SK-N-SH (cell line): ENCODE data around the gene GLRA3. TPM values are rescaled to one million over a fixed set of nuclear protein-coding genes. Genes with fewer than 3 reads are reported as not detected.

Experiments
- CTCF ChIA-PET: fragments of 300-600, 350-600 bp; formaldehyde crosslinking; extraction: SDS; loops from one replicate; lab custom pipeline; 2021; lab: Yijun Ruan, JAX
- POLR2A ChIA-PET: fragments of 350-600 bp; sonication (Branson Sonifier 250); formaldehyde crosslinking; extraction: SDS; loops from one replicate; lab custom pipeline; 2020; ENCODE audit warnings: antibody characterized with exemption, inconsistent platforms; lab: Yijun Ruan, JAX
- DNase-seq: peaks from one replicate; pipeline ENCODE4 v3.0.0; 2012
- H2AFZ ChIP-seq: fragments of 200-600 bp; sonication (generic); 2 replicates; pipeline ENCODE4 v1.8.1; 2016; ENCODE audit warnings: antibody characterized with exemption, mild to moderate bottlenecking, low read depth
- H3F3A ChIP-seq: fragments of 200-600 bp; sonication (generic); replicated peaks from 2 replicates; pipeline ENCODE3; 2016; ENCODE audit warnings: antibody characterized with exemption, mild to moderate bottlenecking; ENCODE audit not compliant: insufficient read depth
- H3K27ac ChIP-seq, 2 experiments: fragments of 200-500 bp in 1 of 2; fragments of 200-600 bp in 1 of 2; sonication (Bioruptor generic) in 1 of 2; sonication (generic), shearing (Covaris generic) in 1 of 2; 2 replicates each; pipeline versions ENCODE4 v1.5.1 to v1.6.1; 2014 to 2016; ENCODE audit warnings: low read depth in 2 of 2, inconsistent platforms in 1 of 2, low read length in 1 of 2, mild to moderate bottlenecking in 1 of 2, mixed read lengths in 1 of 2
- H3K27me3 ChIP-seq: fragments of 200-600 bp; sonication (generic), shearing (Covaris generic); 2 replicates; pipeline ENCODE4 v1.6.1; 2016; ENCODE audit warnings: mixed run types; ENCODE audit not compliant: insufficient read depth
- H3K36me3 ChIP-seq, 2 experiments: fragments of 200-500 bp in 1 of 2; fragments of 200-600 bp in 1 of 2; sonication (Bioruptor generic) in 1 of 2; sonication (generic) in 1 of 2; replicated peaks in 1 of 2; 2 replicates each; pipeline versions ENCODE3 to v1.5.1; 2014 to 2016; ENCODE audit warnings: low read length in 1 of 2, mild to moderate bottlenecking in 1 of 2; ENCODE audit not compliant: insufficient read depth in 2 of 2, control insufficient read depth in 1 of 2
- H3K4me1 ChIP-seq, 2 experiments: fragments of 200-500 bp in 1 of 2; fragments of 200-600 bp in 1 of 2; sonication (Bioruptor generic) in 1 of 2; sonication (generic), shearing (Covaris generic) in 1 of 2; 2 replicates each; pipeline versions ENCODE4 v1.5.1 to v1.6.1; 2014 to 2016; ENCODE audit warnings: low read depth in 1 of 2, low read length in 1 of 2, mixed run types in 1 of 2; ENCODE audit not compliant: insufficient read depth in 2 of 2, control insufficient read depth in 1 of 2
- H3K4me2 ChIP-seq: fragments of 200-600 bp; sonication (generic), shearing (Covaris generic); 2 replicates; pipeline ENCODE4 v1.6.1; 2017; ENCODE audit warnings: mixed run types
- H3K4me3 ChIP-seq, 2 experiments: fragments of 200-500 bp in 1 of 2; fragments of 200-600 bp in 1 of 2; sonication (Bioruptor generic) in 1 of 2; sonication (generic), shearing (Covaris generic) in 1 of 2; 2 replicates each; pipeline versions ENCODE4 v1.5.1 to v1.8.1; 2014 to 2016; ENCODE audit warnings: low read depth in 2 of 2, inconsistent platforms in 1 of 2, low read length in 1 of 2, mild to moderate bottlenecking in 1 of 2, mixed read lengths in 1 of 2, moderate library complexity in 1 of 2
- H3K79me2 ChIP-seq: fragments of 200-600 bp; sonication (generic); 2 replicates; pipeline ENCODE4 v1.8.1; 2017; ENCODE audit warnings: mild to moderate bottlenecking; ENCODE audit not compliant: insufficient read depth
- H3K9ac ChIP-seq: fragments of 200-600 bp; sonication (generic); 2 replicates; pipeline ENCODE4 v1.6.1; 2017; ENCODE audit warnings: mixed run types
- H3K9me2 ChIP-seq: fragments of 200-600 bp; sonication (generic); 2 replicates; pipeline ENCODE4 v1.6.1; 2017; ENCODE audit warnings: mixed run types
- H3K9me3 ChIP-seq: fragments of 200-600 bp; sonication (generic); 2 replicates; pipeline ENCODE4 v1.6.1; 2017; ENCODE audit warnings: mixed run types, mild to moderate bottlenecking, moderate library complexity
- H4K20me1 ChIP-seq: fragments of 200-600 bp; sonication (generic); 2 replicates; pipeline ENCODE4 v1.6.1; 2017; ENCODE audit warnings: mild to moderate bottlenecking, mixed run types; ENCODE audit not compliant: insufficient read depth
- CHD2 ChIP-seq: fragments of 150-350 bp; IDR thresholded peaks from 2 replicates; pipeline ENCODE4 v1.6.1; 2018; ENCODE audit warnings: low read length; ENCODE audit not compliant: partially characterized antibody
- EP300 ChIP-seq, 2 experiments: IDR thresholded peaks; 2 replicates each; pipeline versions ENCODE4 v1.4.0 to v1.6.1; 2012; ENCODE audit warnings: borderline replicate concordance in 1 of 2, low read depth in 1 of 2, low read length in 1 of 2
- FOSL2 ChIP-seq: IDR thresholded peaks from 2 replicates; pipeline ENCODE4 v1.4.0; 2012; ENCODE audit warnings: low read depth, mild to moderate bottlenecking, moderate library complexity, borderline replicate concordance
- GATA2 ChIP-seq: sonication (generic); formaldehyde crosslinking; IDR thresholded peaks from 2 replicates; pipeline ENCODE4 v1.5.0; 2020; ENCODE audit warnings: mild to moderate bottlenecking, missing genetic modification reagents
- MAX ChIP-seq: IDR thresholded peaks from 2 replicates; pipeline ENCODE4 v1.4.0; 2012; ENCODE audit warnings: low read depth
- REST ChIP-seq: IDR thresholded peaks from 2 replicates; pipeline ENCODE4 v1.6.1; 2012; ENCODE audit warnings: mild to moderate bottlenecking, low read depth, low read length, moderate library complexity
- TCF12 ChIP-seq: IDR thresholded peaks from 2 replicates; pipeline ENCODE4 v1.4.0; 2012
- TEAD4 ChIP-seq: IDR thresholded peaks from 2 replicates; pipeline ENCODE4 v1.4.0; 2012; ENCODE audit warnings: mild to moderate bottlenecking, borderline replicate concordance; ENCODE audit not compliant: insufficient read depth
- USF1 ChIP-seq: IDR thresholded peaks from 2 replicates; pipeline ENCODE4 v1.4.0; 2012; ENCODE audit warnings: low read depth, borderline replicate concordance
- YY1 ChIP-seq: IDR thresholded peaks from 2 replicates; pipeline ENCODE4 v1.4.0; 2012; ENCODE audit warnings: low read depth, mild to moderate bottlenecking
- ZBTB33 ChIP-seq: IDR thresholded peaks from 2 replicates; pipeline ENCODE4 v1.4.0; 2012; ENCODE audit warnings: low read depth, borderline replicate concordance
- WGBS: methylation state at CpG from one replicate; pipeline ENCODE4 v1.1.6; 2017; ENCODE audit warnings: low lambda C conversion rate; 5-methylcytosine and 5-hydroxymethylcytosine counted together
- polyA plus RNA-seq, 3 experiments: library from polyadenylated mRNA; depleted of rRNA; stranded (reverse); fragments of >200 nt; gene quantifications; 2 replicates each; pipeline ENCODE4 v1.2.3, GENCODE V29; 2012
- TF ChIP-seq, protein P1 (sequence below): fragments of 150-350 bp; IDR thresholded peaks from 2 replicates; pipeline ENCODE4 v1.6.1; 2016; ENCODE audit warnings: mild to moderate bottlenecking, low read depth, low read length

GLRA3 gene
- polyA plus RNA-seq, 1 of the 3 experiments (the other 2 are of a cell fraction) = not detected

DNA sequence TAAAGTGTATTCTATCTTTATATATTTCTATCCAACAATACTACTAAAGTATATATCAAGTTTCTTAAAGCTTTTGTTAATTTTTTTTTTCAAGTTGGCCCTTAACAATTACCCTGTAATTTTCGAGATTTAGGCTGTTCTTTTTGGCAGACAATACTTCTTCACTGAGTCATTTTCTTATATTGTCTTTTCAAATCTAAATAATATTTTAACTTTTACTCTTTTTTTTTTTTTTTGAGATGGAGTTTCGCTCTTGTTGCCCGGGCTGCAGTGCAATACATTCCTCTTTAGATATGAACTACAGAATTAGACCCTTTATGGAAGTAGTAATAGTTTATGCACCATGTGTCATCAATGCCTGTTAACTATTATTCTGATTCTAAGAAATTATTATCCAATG, 120.7 kb downstream of the GLRA3 start:
- Histone ChIP-seq H3F3A (no peaks in the 10 kb centered on the region), H3K4me2 (no peak overlapping the region), H3K4me1 (no peaks in the 10 kb centered on the region), H3K27me3 (no peaks in the 10 kb centered on the region; the same call in 1 of the 2 replicates), H3K27ac (no peak overlapping the region), H3K36me3 (no peaks in the 10 kb centered on the region), H3K9ac (no peak overlapping the region), H4K20me1 (no peaks in the 10 kb centered on the region), H2AFZ (no peak overlapping the region), H3K9me3 (no peaks in the 10 kb centered on the region), H3K9me2 (no peaks in the 10 kb centered on the region), H3K4me3 (no peak overlapping the region), H3K79me2 (no peaks in the 10 kb centered on the region)
- WGBS = 29% methylated on average over 3 of the region's 3 CpGs
- TF ChIP-seq TCF12 (no peak), EP300 (IDR thresholded peaks at IDR 0.05; ENCODE audit: borderline replicate concordance in 1 of 2, low read depth in 1 of 2, low read length in 1 of 2) (no peak), USF1 (no peak), ZBTB33 (no peak), YY1 (no peak), REST (no peak)
- TF ChIP-seq, protein P1, sequence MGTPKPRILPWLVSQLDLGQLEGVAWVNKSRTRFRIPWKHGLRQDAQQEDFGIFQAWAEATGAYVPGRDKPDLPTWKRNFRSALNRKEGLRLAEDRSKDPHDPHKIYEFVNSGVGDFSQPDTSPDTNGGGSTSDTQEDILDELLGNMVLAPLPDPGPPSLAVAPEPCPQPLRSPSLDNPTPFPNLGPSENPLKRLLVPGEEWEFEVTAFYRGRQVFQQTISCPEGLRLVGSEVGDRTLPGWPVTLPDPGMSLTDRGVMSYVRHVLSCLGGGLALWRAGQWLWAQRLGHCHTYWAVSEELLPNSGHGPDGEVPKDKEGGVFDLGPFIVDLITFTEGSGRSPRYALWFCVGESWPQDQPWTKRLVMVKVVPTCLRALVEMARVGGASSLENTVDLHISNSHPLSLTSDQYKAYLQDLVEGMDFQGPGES = no peak
- ChIA-PET CTCF (no interaction called here), POLR2A (no interaction called here)
- DNase-seq = no peak

DNA sequence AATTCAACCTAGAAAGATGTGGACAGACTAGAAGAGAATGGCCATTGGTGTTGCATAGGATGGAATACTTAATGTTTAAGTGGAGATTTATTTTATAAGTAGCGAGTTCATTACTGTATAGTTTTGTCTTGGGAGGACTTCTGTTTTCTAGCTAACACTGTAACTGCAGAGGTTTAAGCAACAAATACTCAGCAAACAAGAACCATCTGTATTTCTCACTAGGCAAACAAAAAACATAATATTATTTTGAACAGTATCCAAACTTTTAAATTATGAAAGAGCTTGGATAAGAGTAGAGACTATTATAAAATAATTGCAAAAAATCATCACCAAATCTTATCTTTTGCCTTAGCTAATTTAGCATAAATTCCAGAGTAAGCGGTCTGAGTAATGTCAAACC, 121.1 kb downstream of the GLRA3 start:
- TF ChIP-seq YY1 = no peak
- no peak for TF ChIP-seq MAX
- TF ChIP-seq CHD2 = no peak
- no peak for TF ChIP-seq GATA2 (CRISPR knock-in tag)
- TF ChIP-seq FOSL2 = no peak
- TF ChIP-seq TEAD4 = no peak
- TF ChIP-seq, all 33 proteins: peak for 0
- Histone ChIP-seq H2AFZ (no peak overlapping the region), H4K20me1 (no peaks in the 10 kb centered on the region), H3K79me2 (no peaks in the 10 kb centered on the region), H3K4me2 (no peak overlapping the region), H3K27me3 (no peaks in the 10 kb centered on the region; the same call in 1 of the 2 replicates), H3K4me1 (no peaks in the 10 kb centered on the region), H3K9me2 (no peaks in the 10 kb centered on the region), H3K4me3 (no peak overlapping the region), H3K9ac (no peak overlapping the region), H3K27ac (no peak overlapping the region), H3K9me3 (no peaks in the 10 kb centered on the region), H3K36me3 (no peaks in the 10 kb centered on the region), H3F3A (no peaks in the 10 kb centered on the region)
- WGBS = 34% methylated on average over 2 of the region's 2 CpGs
- POLR2A ChIA-PET = no interaction called here
- CTCF ChIA-PET = no interaction called here
- no peak for DNase-seq
